Esophagus squamous epithelium (tissue), 4 donors: ENCODE results near the gene CACYBP.

Source experiments
- CTCF ChIP-seq, 6 experiments: fragments of 450-650 bp in 4 of 6; fragments of 200-600 bp in 2 of 6; sonication (generic) in 2 of 6; IDR thresholded peaks; one replicate each; pipeline ENCODE4 v1.5.1; 2016 to 2019; ENCODE audit warnings: antibody characterized with exemption in 6 of 6, mild to moderate bottlenecking in 4 of 6, moderate library complexity in 4 of 6
- POLR2A ChIP-seq, 4 donors: fragments of 450-650 bp; IDR thresholded peaks; one replicate each; pipeline ENCODE4 v1.6.1; 2017; ENCODE audit warnings: antibody characterized with exemption in 4 of 4, mild to moderate bottlenecking in 4 of 4, moderate library complexity in 3 of 4

- TF ChIP-seq CTCF (IDR thresholded peaks at IDR 0.05) (no peak), POLR2A (IDR thresholded peaks at IDR 0.05) (no peak)
These were observed 43.7 kb upstream of the CACYBP start for GRCh38 chr1:174956086-174956485.
